GM13977 (cell line): ENCODE results near the gene MYH8.

Source experiments
- DNase-seq: peaks from one replicate; pipeline ENCODE4 v3.0.0; 2012; ENCODE audit warnings: low spot score
- CTCF ChIP-seq: IDR thresholded peaks from 2 replicates; pipeline ENCODE4 v1.5.1; 2012; ENCODE audit warnings: mild to moderate bottlenecking, control low read depth; ENCODE audit not compliant: insufficient read depth; ENCODE audit errors: extremely low read depth, missing control alignments
- in situ Hi-C: fragments of 300-500 bp; cut with MboI; formaldehyde crosslinking; loops from one replicate; pipeline ENCODE4 v1.12.0; 2022; ENCODE audit warnings: low sequenced_read_pairs, low pct_unique_long_range_greater_than_20kb, mixed read lengths, inconsistent platforms; ENCODE audit not compliant: unreplicated experiment

Gene MYH8

GRCh38 chr17:10349403-10349802, 72.3 kb downstream of the MYH8 start:
- DNase-seq: no peak
- peak; percentile 38 for TF ChIP-seq CTCF
- in situ Hi-C loops: loop anchor here (25.0 kb wide), 1 partner anchor 263 kb away; no protein-coding TSS in a partner anchor

GRCh38 chr17:10344816-10345215, 76.9 kb downstream of the MYH8 start:
- in situ Hi-C loops: loop anchor here (25.0 kb wide), 1 partner anchor 267 kb away; no protein-coding TSS in a partner anchor
- no peak for TF ChIP-seq CTCF
- no peak for DNase-seq
